ENCODE data around the gene SESN1.

SESN1 gene

DNA sequence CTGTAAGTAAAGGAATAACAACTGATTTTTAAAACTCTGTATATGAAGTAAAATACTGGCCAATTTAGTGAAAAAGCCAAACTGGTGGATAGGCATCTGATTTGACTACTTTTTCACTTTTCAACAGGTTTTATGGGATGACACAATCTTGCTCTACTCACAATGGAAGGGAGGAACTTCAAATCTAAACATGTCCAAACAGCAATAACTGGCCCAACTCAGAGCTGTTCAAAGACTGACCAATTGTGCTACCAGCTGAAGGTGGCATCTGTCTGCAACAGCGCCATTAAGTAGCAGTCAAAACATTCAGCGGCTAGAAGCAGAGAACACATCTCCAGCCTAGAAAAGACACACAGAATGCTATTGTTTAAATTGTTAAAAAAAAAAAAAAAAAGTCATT lies 44.6 kb downstream of the SESN1 start:
- Histone ChIP-seq H3K4me1 (ENCODE audit: low read depth, poor library complexity, severe bottlenecking) (peaks cover 29% of the 10 kb centered on the region), H3K36me3 (ENCODE audit: insufficient read depth) (no peaks in the 10 kb centered on the region), H3K27me3 (ENCODE audit: insufficient read depth, low read depth) (no peaks in the 10 kb centered on the region), H3K4me2 (no peak overlapping the region), H3K9ac (no peak overlapping the region), H4K20me1 (ENCODE audit: insufficient read depth) (no peaks in the 10 kb centered on the region), H3K4me3 (IDR thresholded peaks at IDR 0.05; ENCODE audit: insufficient read depth, low read depth, low read length) (no peak overlapping the region), H3K27ac (no peak overlapping the region), H2AFZ (ENCODE audit: low read depth) (no peak overlapping the region), H3K79me2 (ENCODE audit: insufficient read depth, low read depth) (no peaks in the 10 kb centered on the region)
- TF ChIP-seq, protein P1, sequence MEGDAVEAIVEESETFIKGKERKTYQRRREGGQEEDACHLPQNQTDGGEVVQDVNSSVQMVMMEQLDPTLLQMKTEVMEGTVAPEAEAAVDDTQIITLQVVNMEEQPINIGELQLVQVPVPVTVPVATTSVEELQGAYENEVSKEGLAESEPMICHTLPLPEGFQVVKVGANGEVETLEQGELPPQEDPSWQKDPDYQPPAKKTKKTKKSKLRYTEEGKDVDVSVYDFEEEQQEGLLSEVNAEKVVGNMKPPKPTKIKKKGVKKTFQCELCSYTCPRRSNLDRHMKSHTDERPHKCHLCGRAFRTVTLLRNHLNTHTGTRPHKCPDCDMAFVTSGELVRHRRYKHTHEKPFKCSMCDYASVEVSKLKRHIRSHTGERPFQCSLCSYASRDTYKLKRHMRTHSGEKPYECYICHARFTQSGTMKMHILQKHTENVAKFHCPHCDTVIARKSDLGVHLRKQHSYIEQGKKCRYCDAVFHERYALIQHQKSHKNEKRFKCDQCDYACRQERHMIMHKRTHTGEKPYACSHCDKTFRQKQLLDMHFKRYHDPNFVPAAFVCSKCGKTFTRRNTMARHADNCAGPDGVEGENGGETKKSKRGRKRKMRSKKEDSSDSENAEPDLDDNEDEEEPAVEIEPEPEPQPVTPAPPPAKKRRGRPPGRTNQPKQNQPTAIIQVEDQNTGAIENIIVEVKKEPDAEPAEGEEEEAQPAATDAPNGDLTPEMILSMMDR (conservative IDR thresholded peaks at IDR 0.05; ENCODE audit: low read depth, low read length): no peak

DNA sequence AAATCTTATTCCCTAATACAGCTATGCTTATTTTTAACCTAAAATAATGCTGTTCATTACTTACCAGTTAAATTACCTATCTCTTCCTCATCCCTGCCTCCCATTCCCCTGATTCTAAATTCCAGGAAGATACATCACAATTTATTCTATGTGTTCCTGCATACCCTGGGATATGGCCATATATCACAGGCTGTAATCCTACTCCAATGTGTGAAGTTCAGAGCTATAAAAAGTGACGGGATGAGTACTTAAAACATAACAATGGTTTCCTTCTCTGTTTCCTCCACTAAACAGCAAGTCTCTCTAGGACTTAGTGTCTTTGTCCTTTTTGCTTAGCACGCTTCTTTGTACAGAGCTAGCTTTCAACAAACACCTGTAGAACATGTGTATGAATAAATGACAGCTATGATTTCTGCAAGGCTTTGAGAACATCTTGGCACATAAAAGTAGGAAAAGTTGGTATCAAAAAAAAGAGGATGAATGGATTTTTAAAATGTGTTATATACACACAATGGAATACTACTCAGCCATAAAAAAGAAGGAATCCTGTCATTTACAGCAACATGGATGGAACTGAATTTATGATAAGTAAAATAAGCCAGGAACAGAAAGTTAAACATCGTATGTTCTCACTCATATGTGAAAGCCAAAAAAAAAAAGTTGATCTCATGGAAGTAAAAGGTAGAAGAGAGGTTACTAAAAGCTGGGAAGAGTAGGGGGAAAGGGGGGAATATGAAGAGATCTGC lies 45.8 kb downstream of the SESN1 start:
- Histone ChIP-seq H4K20me1 (ENCODE audit: insufficient read depth) (no peaks in the 10 kb centered on the region), H3K27me3 (ENCODE audit: insufficient read depth, low read depth) (no peaks in the 10 kb centered on the region), H3K4me1 (ENCODE audit: low read depth, poor library complexity, severe bottlenecking) (peaks cover 29% of the 10 kb centered on the region), H3K4me2 (no peak overlapping the region), H3K27ac (no peak overlapping the region), H3K9ac (no peak overlapping the region), H3K36me3 (ENCODE audit: insufficient read depth) (no peaks in the 10 kb centered on the region), H3K4me3 (IDR thresholded peaks at IDR 0.05; ENCODE audit: insufficient read depth, low read depth, low read length) (no peak overlapping the region), H2AFZ (ENCODE audit: low read depth) (no peak overlapping the region), H3K79me2 (ENCODE audit: insufficient read depth, low read depth) (no peaks in the 10 kb centered on the region)
- TF ChIP-seq, protein P1 (conservative IDR thresholded peaks at IDR 0.05; ENCODE audit: low read depth, low read length): no peak

DNA sequence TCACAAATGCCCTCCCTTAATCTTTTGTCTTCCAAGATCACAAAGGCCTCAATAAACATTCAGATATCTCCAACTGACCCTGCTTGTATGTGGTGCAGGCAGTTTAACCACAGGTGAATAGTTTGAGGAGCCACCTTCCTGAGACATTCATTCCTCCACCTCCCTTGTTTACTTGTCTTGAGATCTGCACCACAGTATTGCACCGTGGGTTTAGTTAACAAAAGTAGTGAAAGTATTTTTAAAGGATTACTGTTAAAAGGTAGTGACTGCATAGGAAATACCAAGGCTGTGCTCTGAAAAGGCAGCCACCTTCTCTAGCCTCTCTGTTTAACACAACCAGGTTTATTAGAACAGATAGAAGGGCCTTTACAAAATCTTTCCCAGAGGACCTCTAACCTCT lies 46.5 kb downstream of the SESN1 start:
- Histone ChIP-seq H3K9ac (no peak overlapping the region), H3K36me3 (ENCODE audit: insufficient read depth) (no peaks in the 10 kb centered on the region), H3K27me3 (ENCODE audit: insufficient read depth, low read depth) (no peaks in the 10 kb centered on the region), H4K20me1 (ENCODE audit: insufficient read depth) (no peaks in the 10 kb centered on the region), H3K4me2 (no peak overlapping the region), H3K4me3 (IDR thresholded peaks at IDR 0.05; ENCODE audit: insufficient read depth, low read depth, low read length) (no peak overlapping the region), H3K27ac (no peak overlapping the region), H3K79me2 (ENCODE audit: insufficient read depth, low read depth) (no peaks in the 10 kb centered on the region), H3K4me1 (ENCODE audit: low read depth, poor library complexity, severe bottlenecking) (peaks cover 29% of the 10 kb centered on the region), H2AFZ (ENCODE audit: low read depth) (no peak overlapping the region)
- TF ChIP-seq, protein P1 (conservative IDR thresholded peaks at IDR 0.05; ENCODE audit: low read depth, low read length): no peak

DNA sequence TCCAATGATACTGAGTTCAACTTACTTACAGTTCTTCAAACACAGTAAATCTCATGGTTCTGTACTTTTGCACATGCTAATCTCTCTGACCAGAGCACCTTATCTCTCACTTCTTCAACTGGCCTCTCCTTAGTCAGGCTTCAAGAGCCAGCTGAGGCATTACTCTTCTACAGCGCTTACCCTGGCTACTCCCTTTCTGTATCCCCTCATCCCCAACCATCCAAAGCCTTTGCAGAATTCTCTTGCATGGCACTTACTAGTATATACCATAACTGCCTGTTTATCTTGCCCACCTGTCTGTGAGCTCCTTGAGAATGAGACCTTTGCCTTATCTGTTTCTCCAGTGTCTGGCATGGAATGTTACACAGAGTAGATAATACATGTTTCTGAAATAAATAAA lies 49.2 kb downstream of the SESN1 start:
- Histone ChIP-seq H3K79me2 (ENCODE audit: insufficient read depth, low read depth) (no peaks in the 10 kb centered on the region), H3K9ac (no peak overlapping the region), H2AFZ (ENCODE audit: low read depth) (no peak overlapping the region), H3K4me1 (ENCODE audit: low read depth, poor library complexity, severe bottlenecking) (peaks cover 10% of the 10 kb centered on the region), H3K36me3 (ENCODE audit: insufficient read depth) (no peaks in the 10 kb centered on the region), H3K4me2 (no peak overlapping the region), H3K27ac (no peak overlapping the region), H3K27me3 (ENCODE audit: insufficient read depth, low read depth) (no peaks in the 10 kb centered on the region), H4K20me1 (ENCODE audit: insufficient read depth) (no peaks in the 10 kb centered on the region), H3K4me3 (IDR thresholded peaks at IDR 0.05; ENCODE audit: insufficient read depth, low read depth, low read length) (no peak overlapping the region)
- TF ChIP-seq, protein P1 (conservative IDR thresholded peaks at IDR 0.05; ENCODE audit: low read depth, low read length): no peak

All from KMS-11 (cell line).